Measurements from ENCODE around the gene CYFIP1. TPM values are rescaled to one million over a fixed set of nuclear protein-coding genes. Genes with fewer than 3 reads are reported as not detected.

Gene CYFIP1
- polyA plus RNA-seq, 4 donors, result 92.0 to 96.9 (median 92.8) TPM

- no peak for DNase-seq (ENCODE audit: low read depth in 4 of 4, low spot score in 3 of 4)
Measured at GRCh38 chr15:22874256-22874655, 105.9 kb downstream of the CYFIP1 start.

GRCh38 chr15:22873841-22874240 is 106.3 kb downstream of the CYFIP1 start:
- DNase-seq (ENCODE audit: low read depth in 4 of 4, low spot score in 3 of 4), result no peak

- no peak for DNase-seq (ENCODE audit: low read depth in 4 of 4, low spot score in 3 of 4)
Measured at GRCh38 chr15:22872936-22873701, 107.0 kb downstream of the CYFIP1 start.

GRCh38 chr15:22871481-22872086 is 108.6 kb downstream of the CYFIP1 start:
- DNase-seq (ENCODE audit: low read depth in 4 of 4, low spot score in 3 of 4), result no peak

GRCh38 chr15:22870865-22871264 is 109.3 kb downstream of the CYFIP1 start:
- no peak for DNase-seq (ENCODE audit: low read depth in 4 of 4, low spot score in 3 of 4)

GRCh38 chr15:22869856-22870255 is 110.3 kb downstream of the CYFIP1 start:
- no peak for DNase-seq (ENCODE audit: low read depth in 4 of 4, low spot score in 3 of 4)

- DNase-seq (ENCODE audit: low read depth in 4 of 4, low spot score in 3 of 4), result no peak
Measured at GRCh38 chr15:22868928-22869327, 111.2 kb downstream of the CYFIP1 start.

- no peak for DNase-seq (ENCODE audit: low read depth in 4 of 4, low spot score in 3 of 4)
Measured at GRCh38 chr15:22868495-22868894, 111.7 kb downstream of the CYFIP1 start.

- DNase-seq (ENCODE audit: low read depth in 4 of 4, low spot score in 3 of 4), result no peak
Measured at GRCh38 chr15:22867886-22868285, 112.3 kb downstream of the CYFIP1 start.

- no peak for DNase-seq (ENCODE audit: low read depth in 4 of 4, low spot score in 3 of 4)
Measured at GRCh38 chr15:22866079-22866478, 114.1 kb downstream of the CYFIP1 start.

GRCh38 chr15:22863356-22863755 is 116.8 kb downstream of the CYFIP1 start:
- DNase-seq (ENCODE audit: low read depth in 4 of 4, low spot score in 3 of 4), result no peak

GRCh38 chr15:22861161-22861560 is 119.0 kb downstream of the CYFIP1 start:
- no peak for DNase-seq (ENCODE audit: low read depth in 4 of 4, low spot score in 3 of 4)

GRCh38 chr15:22856659-22857058 is 123.5 kb downstream of the CYFIP1 start:
- no peak for DNase-seq (ENCODE audit: low read depth in 4 of 4, low spot score in 3 of 4)

GRCh38 chr15:22855791-22856190 is 124.4 kb downstream of the CYFIP1 start:
- DNase-seq (ENCODE audit: low read depth in 4 of 4, low spot score in 3 of 4), result no peak

- no peak for DNase-seq (ENCODE audit: low read depth in 4 of 4, low spot score in 3 of 4)
Measured at GRCh38 chr15:22851513-22851912, 128.7 kb downstream of the CYFIP1 start.

- DNase-seq (ENCODE audit: low read depth in 4 of 4, low spot score in 3 of 4), result no peak
Measured at GRCh38 chr15:22850055-22850454, 130.1 kb downstream of the CYFIP1 start.

GRCh38 chr15:22846073-22846472 is 134.1 kb downstream of the CYFIP1 start:
- DNase-seq (ENCODE audit: low read depth in 4 of 4, low spot score in 3 of 4), result no peak

- no peak for DNase-seq (ENCODE audit: low read depth in 4 of 4, low spot score in 3 of 4)
Measured at GRCh38 chr15:22845289-22845900, 134.8 kb downstream of the CYFIP1 start.

- DNase-seq (ENCODE audit: low read depth in 4 of 4, low spot score in 3 of 4), result no peak
Measured at GRCh38 chr15:22844421-22845288, 135.5 kb downstream of the CYFIP1 start.

GRCh38 chr15:22839046-22839695 is 141.0 kb downstream of the CYFIP1 start:
- no peak for DNase-seq (ENCODE audit: low read depth in 4 of 4, low spot score in 3 of 4)

Data from right renal pelvis (tissue), 4 donors.